GM18526 (cell line): ENCODE measurements around the gene PHKG2.

Source experiments
- POLR2A ChIP-seq: IDR thresholded peaks from 3 replicates; pipeline ENCODE4 v1.6.1; 2011; ENCODE audit not compliant: insufficient read length; ENCODE audit errors: extremely low read depth

PHKG2 gene, protein sequence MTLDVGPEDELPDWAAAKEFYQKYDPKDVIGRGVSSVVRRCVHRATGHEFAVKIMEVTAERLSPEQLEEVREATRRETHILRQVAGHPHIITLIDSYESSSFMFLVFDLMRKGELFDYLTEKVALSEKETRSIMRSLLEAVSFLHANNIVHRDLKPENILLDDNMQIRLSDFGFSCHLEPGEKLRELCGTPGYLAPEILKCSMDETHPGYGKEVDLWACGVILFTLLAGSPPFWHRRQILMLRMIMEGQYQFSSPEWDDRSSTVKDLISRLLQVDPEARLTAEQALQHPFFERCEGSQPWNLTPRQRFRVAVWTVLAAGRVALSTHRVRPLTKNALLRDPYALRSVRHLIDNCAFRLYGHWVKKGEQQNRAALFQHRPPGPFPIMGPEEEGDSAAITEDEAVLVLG

GRCh38 chr16:30747799-30748633 lies at the start of gene PHKG2:
Gene PHKG2 (plus strand): TSS chr16:30748425. CDS start chr16:30748821, 396 bp downstream.
- peak; percentile 91 for TF ChIP-seq POLR2A

GRCh38 chr16:30698816-30699614 lies 49.2 kb upstream of the PHKG2 start, which contains the start of gene SRCAP:
Gene SRCAP (plus strand): TSS chr16:30699171. CDS start chr16:30700825, 1,654 bp downstream.
- TF ChIP-seq POLR2A: peak; percentile 50

DNA sequence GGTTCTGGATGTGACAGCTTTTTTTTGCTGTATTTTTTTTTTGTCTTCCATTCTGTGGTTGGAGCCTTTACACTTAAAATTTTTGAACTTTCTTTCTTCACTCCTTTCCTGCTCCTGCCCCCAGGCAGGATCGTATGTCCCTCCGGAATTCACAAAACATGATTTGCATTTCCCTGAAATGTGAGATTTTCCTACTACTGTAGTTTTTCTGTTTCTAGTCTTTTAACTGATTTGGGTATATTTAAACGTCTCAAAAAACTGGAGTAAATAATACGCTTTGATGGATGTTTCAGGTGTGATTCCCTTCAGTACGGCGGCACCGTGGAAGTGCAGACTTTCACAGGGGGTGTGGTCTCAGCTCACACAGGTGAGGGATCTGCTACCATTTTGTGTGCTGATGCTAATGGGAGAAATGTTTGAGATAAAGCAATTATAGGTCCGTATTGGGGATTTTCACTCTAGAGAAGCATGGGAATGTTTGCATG lies 48.6 kb upstream of the PHKG2 start:
- TF ChIP-seq POLR2A: no peak

DNA sequence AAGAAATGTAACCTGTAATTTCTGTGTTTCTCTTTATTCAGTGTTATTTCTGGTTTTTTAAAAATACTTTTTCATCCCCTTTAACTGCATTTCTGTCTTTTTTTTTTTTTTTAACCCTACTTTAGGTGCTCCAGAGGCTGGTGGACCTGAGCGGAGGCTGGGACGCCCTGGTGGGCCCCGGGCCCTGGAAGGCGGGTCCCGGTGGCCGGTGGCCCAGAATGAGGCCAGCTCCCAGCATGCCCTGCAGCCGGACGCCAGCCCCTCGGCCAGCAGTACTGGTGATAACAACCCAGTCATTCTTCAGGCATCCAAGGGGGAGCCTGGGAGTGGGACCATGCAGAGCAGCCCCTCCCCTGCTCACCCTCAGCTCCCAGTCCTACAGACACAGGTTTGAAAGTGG lies 47.7 kb upstream of the PHKG2 start:
- no peak for TF ChIP-seq POLR2A

- TF ChIP-seq POLR2A: no peak
These were observed 47.3 kb upstream of the PHKG2 start for GRCh38 chr16:30700971-30701370.

- no peak for TF ChIP-seq POLR2A
These were observed 44.3 kb upstream of the PHKG2 start for GRCh38 chr16:30703971-30704370.

GRCh38 chr16:30706046-30706445 lies 42.2 kb upstream of the PHKG2 start:
- no peak for TF ChIP-seq POLR2A

DNA sequence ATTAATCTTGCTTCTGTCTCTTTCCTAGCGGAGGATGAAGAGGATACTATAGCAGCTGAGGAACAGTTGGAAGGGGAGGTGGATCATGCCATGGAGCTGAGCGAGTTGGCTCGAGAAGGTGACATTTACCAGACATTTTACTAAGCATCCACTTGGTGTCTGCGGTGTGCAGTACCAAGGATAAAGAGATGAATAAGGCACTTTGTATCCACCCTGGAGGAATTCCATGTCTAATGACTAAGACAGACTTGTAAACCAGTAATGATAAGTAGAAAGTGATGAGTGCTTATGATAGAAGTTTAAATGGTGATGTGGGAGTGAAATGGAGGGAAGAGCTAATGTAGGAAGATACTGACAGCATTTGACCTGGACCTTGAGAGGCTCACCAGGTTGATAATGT lies 37.3 kb upstream of the PHKG2 start:
- TF ChIP-seq POLR2A: no peak

DNA sequence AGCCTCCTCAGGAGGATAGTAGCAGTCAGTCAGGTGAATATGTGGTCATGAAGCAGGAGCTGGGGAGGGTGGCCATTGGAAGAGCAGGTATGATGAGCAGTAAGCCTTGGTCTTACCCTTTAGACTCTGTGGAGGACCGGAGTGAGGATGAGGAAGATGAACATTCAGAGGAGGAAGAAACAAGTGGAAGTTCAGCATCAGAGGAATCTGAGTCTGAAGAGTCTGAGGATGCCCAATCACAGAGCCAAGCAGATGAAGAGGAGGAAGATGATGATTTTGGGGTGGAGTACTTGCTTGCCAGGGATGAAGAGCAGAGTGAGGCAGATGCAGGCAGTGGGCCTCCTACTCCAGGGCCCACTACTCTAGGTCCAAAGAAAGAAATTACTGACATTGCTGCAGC lies 36.5 kb upstream of the PHKG2 start:
- no peak for TF ChIP-seq POLR2A

DNA sequence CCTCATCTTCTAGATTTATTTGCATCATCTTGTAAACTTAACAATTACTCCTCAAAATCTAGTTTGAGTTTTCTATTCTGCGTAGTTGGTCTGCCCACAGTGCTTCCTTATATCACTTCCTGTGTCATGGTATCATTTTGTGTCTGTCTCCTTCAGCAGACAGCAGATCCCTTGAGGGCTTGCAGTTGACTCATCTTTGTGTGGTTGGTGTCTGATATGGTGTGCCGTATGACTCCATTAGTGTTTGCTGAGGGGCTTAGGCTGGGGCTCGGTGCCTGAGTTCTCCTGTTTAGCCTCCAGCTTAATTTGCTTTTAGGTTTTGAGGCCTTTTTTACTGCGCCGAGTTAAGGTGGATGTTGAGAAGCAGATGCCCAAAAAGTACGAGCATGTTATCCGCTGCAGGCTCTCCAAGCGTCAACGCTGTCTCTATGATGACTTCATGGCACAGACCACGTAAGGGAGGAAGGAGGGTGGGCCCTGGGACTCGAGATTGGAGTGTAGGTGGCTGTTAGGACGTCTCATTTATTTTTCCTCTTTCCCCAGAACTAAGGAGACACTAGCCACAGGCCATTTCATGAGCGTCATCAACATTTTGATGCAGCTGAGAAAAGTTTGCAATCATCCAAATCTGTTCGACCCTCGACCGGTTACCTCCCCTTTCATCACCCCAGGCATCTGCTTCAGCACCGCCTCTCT lies 32.3 kb upstream of the PHKG2 start:
- TF ChIP-seq POLR2A: no peak

- no peak for TF ChIP-seq POLR2A
These were observed 28.1 kb upstream of the PHKG2 start for GRCh38 chr16:30720086-30720485.

GRCh38 chr16:30720694-30721093 lies 27.5 kb upstream of the PHKG2 start:
- TF ChIP-seq POLR2A: no peak

DNA sequence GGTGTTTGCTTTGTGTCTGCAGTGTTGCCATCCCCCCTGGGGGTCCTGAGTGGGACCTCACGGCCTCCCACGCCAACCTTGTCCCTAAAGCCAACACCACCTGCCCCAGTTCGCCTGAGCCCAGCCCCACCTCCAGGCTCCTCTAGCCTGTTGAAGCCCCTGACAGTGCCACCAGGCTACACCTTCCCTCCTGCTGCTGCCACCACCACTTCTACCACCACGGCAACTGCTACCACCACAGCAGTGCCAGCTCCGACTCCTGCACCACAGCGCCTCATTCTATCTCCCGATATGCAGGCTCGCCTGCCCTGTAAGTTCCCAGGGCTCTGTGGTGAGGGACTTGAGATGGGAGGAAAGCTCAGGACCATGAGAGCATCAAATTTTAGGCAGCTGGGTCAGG lies 27.1 kb upstream of the PHKG2 start:
- TF ChIP-seq POLR2A: no peak

DNA sequence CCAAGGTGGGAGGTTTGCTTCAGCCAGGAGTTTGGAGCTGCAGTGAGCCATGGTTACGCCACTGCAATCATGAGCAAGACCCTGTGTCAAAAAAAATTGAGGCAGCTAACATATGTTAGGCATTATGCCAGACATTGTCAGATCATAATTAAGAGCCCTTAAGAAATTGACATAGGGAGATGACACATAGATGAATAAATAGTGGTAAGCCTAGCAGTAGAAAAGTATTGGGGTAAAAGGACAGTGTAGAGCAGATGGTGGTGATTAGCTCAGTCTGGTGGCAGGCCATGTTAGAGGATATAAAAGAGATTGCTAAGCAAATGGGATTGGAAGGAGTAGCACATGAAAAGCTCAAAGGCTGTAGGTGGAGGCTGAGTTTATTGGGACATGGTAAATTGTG lies 26.6 kb upstream of the PHKG2 start:
- no peak for TF ChIP-seq POLR2A

GRCh38 chr16:30722443-30722842 lies 25.8 kb upstream of the PHKG2 start:
- no peak for TF ChIP-seq POLR2A
